GM23338 (cell line): ENCODE measurements around the gene ZBTB20. TPM values are rescaled to one million over a fixed set of nuclear protein-coding genes. Genes with fewer than 3 reads are reported as not detected.

ENCODE experiments used
- ATAC-seq: fragments of 200-7000 bp; cut with Tn5 transposase; 3 replicates; pipeline ENCODE4 v1.9.1; 2020
- DNase-seq: peaks from one replicate; pipeline ENCODE4 v3.0.0-alpha.2; 2015; ENCODE audit warnings: low spot score
- H2AFZ ChIP-seq: fragments of 200-600 bp; sonication (generic); 2 replicates; pipeline ENCODE4 v1.8.0; 2016; ENCODE audit warnings: antibody characterized with exemption, mild to moderate bottlenecking, moderate library complexity
- H3F3A ChIP-seq: fragments of 200-600 bp; sonication (generic); replicated peaks from 2 replicates; pipeline ENCODE4 v1.8.0; 2017; ENCODE audit warnings: antibody characterized with exemption, mixed run types, low read depth
- H3K27ac ChIP-seq: fragments of 200-600 bp; sonication (generic); 2 replicates; pipeline ENCODE4 v1.6.1; 2016; ENCODE audit warnings: low read depth
- H3K27me3 ChIP-seq: fragments of 200-600 bp; sonication (generic); 2 replicates; pipeline ENCODE4 v1.8.0; 2016; ENCODE audit warnings: mild to moderate bottlenecking, mixed run types, moderate library complexity; ENCODE audit not compliant: insufficient read depth
- H3K36me3 ChIP-seq: fragments of 200-600 bp; sonication (generic); 2 replicates; pipeline ENCODE4 v1.8.0; 2016; ENCODE audit warnings: mild to moderate bottlenecking; ENCODE audit not compliant: insufficient read depth
- H3K4me1 ChIP-seq: fragments of 200-600 bp; sonication (generic); 2 replicates; pipeline ENCODE4 v1.8.0; 2016; ENCODE audit warnings: mild to moderate bottlenecking, moderate library complexity; ENCODE audit not compliant: insufficient read depth
- H3K4me2 ChIP-seq: fragments of 200-600 bp; sonication (generic); 2 replicates; pipeline ENCODE4 v1.7.1; 2017; ENCODE audit warnings: mixed run types
- H3K4me3 ChIP-seq: fragments of 200-600 bp; sonication (generic); 2 replicates; pipeline ENCODE4 v1.6.1; 2016; ENCODE audit warnings: mixed run types
- H3K79me2 ChIP-seq: fragments of 200-600 bp; sonication (generic); replicated peaks from 2 replicates; pipeline ENCODE4 v1.8.0; 2017; ENCODE audit warnings: mild to moderate bottlenecking; ENCODE audit not compliant: insufficient read depth
- H3K9me2 ChIP-seq: fragments of 200-600 bp; sonication (generic); 2 replicates; pipeline ENCODE4 v1.8.0; 2017; ENCODE audit not compliant: insufficient read depth
- H4K20me1 ChIP-seq: fragments of 200-600 bp; sonication (generic); replicated peaks from 2 replicates; pipeline ENCODE4 v1.8.0; 2017; ENCODE audit warnings: mild to moderate bottlenecking; ENCODE audit not compliant: insufficient read depth
- H3K27ac Mint-ChIP-seq: 2 replicates; pipeline ENCODE4 v1.8.0; 2020; ENCODE audit warnings: inconsistent platforms, mild to moderate bottlenecking, moderate library complexity, mixed read lengths
- H3K27me3 Mint-ChIP-seq: 3 replicates; pipeline ENCODE4 v1.8.0; 2022; ENCODE audit warnings: low read depth, mild to moderate bottlenecking, moderate library complexity, mixed read lengths, inconsistent platforms; ENCODE audit not compliant: insufficient read depth, poor library complexity
- H3K36me3 Mint-ChIP-seq: 3 replicates; pipeline ENCODE4 v1.8.0; 2021; ENCODE audit warnings: low read depth, mild to moderate bottlenecking, inconsistent platforms, moderate library complexity, mixed read lengths
- H3K4me1 Mint-ChIP-seq: 3 replicates; pipeline ENCODE4 v1.8.0; 2020; ENCODE audit warnings: mild to moderate bottlenecking, inconsistent platforms, mixed read lengths
- H3K4me3 Mint-ChIP-seq: 3 replicates; pipeline ENCODE4 v1.8.0; 2021; ENCODE audit warnings: moderate library complexity, mild to moderate bottlenecking, inconsistent platforms, mixed read lengths
- H3K9me3 Mint-ChIP-seq: 3 replicates; pipeline ENCODE4 v1.8.0; 2020; ENCODE audit warnings: moderate library complexity, mild to moderate bottlenecking, inconsistent platforms, mixed read lengths
- CREB1 ChIP-seq: fragments of 250-450 bp; sonication (Bioruptor Pico); IDR thresholded peaks from 2 replicates; pipeline ENCODE4 v1.5.0; 2020; ENCODE audit warnings: low read depth, mild to moderate bottlenecking, moderate library complexity
- EZH2 ChIP-seq: fragments of 200-600 bp; sonication (generic); IDR thresholded peaks from one replicate; pipeline ENCODE4 v1.8.0; 2017; ENCODE audit warnings: antibody characterized with exemption, mild to moderate bottlenecking, low read depth; ENCODE audit not compliant: unreplicated experiment
- EZH2phosphoT487 ChIP-seq: fragments of 200-600 bp; sonication (generic); IDR thresholded peaks from one replicate; pipeline ENCODE4 v1.8.1; 2018; ENCODE audit warnings: antibody characterized with exemption; ENCODE audit not compliant: unreplicated experiment
- JUNB ChIP-seq: IDR thresholded peaks from one replicate; pipeline ENCODE4 v1.6.1; 2016; ENCODE audit warnings: antibody characterized with exemption; ENCODE audit not compliant: unreplicated experiment
- NANOG ChIP-seq: IDR thresholded peaks from 2 replicates; pipeline ENCODE4 v1.6.1; 2016; ENCODE audit warnings: antibody characterized with exemption, borderline replicate concordance
- STAT1 ChIP-seq: IDR thresholded peaks from one replicate; pipeline ENCODE4 v1.6.1; 2016; ENCODE audit warnings: antibody characterized with exemption; ENCODE audit not compliant: unreplicated experiment
- ZNF114 ChIP-seq: fragments of 250-450 bp; sonication (Bioruptor Pico); IDR thresholded peaks from 2 replicates; pipeline ENCODE4 v1.5.0; 2020; ENCODE audit warnings: mild to moderate bottlenecking, moderate library complexity
- ZNF331 ChIP-seq: fragments of 250-450 bp; sonication (Bioruptor Pico); IDR thresholded peaks from 2 replicates; pipeline ENCODE4 v1.5.0; 2020; ENCODE audit warnings: low read depth, mild to moderate bottlenecking, moderate library complexity
- polyA plus RNA-seq: library from polyadenylated mRNA; unstranded; fragments of >200 nt; fragmentation: Nextera tagmentation; extraction: Ambion mirVana; gene quantifications from 2 replicates; pipeline ENCODE4 v1.2.1, GENCODE V29; 2016
- total RNA-seq: library from RNA; depleted of rRNA; stranded (reverse); fragments of >200 nt; shearing (Covaris generic); gene quantifications from 2 replicates; pipeline ENCODE4 v1.2.3, GENCODE V29; 2014
- TF ChIP-seq, protein P1 (sequence below), 2 experiments: fragments of 200-600 bp in 1 of 2; sonication (generic) in 1 of 2; conservative IDR thresholded peaks; 2 replicates each; pipeline versions ENCODE4 v1.5.1 to v1.6.1; 2016 to 2017; ENCODE audit warnings: antibody characterized with exemption in 2 of 2, low read depth in 2 of 2, mild to moderate bottlenecking in 2 of 2, moderate library complexity in 1 of 2
- TF ChIP-seq, protein P2 (sequence below): IDR thresholded peaks from 2 replicates; pipeline ENCODE4 v1.6.1; 2016; ENCODE audit warnings: antibody characterized with exemption
- TF ChIP-seq, protein P3 (sequence below): IDR thresholded peaks from one replicate; pipeline ENCODE4 v1.6.1; 2018; ENCODE audit warnings: antibody characterized with exemption; ENCODE audit not compliant: unreplicated experiment

The ZBTB20 gene
- total and polyA plus RNA-seq, 2 experiments from 2014 or later: 2.0 to 3.3 TPM

DNA sequence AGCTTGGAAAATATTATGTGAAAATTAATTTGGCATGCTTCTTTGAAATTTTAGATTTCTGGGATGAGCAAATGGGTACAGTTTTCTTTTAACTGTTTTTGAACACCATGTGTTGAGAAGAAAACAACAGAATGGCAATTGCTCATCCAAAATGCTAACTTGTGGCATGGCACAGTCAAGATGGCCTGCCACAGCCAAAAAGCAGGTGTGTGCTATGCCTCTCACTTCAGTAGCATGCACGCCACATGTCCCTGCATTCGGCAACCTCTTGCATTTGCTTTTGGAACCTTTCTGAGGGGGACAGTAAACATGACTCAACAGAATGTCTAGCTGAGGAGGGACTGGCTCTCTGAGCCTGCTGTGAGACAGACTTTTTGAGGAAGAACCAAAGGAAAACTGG is 714.8 kb downstream of the ZBTB20 start:
- Mint-ChIP-seq H3K36me3 (no peaks in the 10 kb centered on the region), H3K27ac (no peak overlapping the region), H3K9me3 (no peaks in the 10 kb centered on the region), H3K27me3 (no peaks in the 10 kb centered on the region), H3K4me1 (peaks cover 15% of the 10 kb centered on the region), H3K4me3 (no peak overlapping the region)
- Histone ChIP-seq H3K9me2 (no peaks in the 10 kb centered on the region), H4K20me1 (no peaks in the 10 kb centered on the region), H3K27ac (no peak overlapping the region), H3K4me2 (no peak overlapping the region), H3F3A (no peaks in the 10 kb centered on the region), H2AFZ (0 out of 2 replicates have a peak overlapping the region, but pooled peaks have one; percentile 29), H3K4me1 (peaks cover 12% of the 10 kb centered on the region), H3K27me3 (no peaks in the 10 kb centered on the region), H3K4me3 (no peak overlapping the region), H3K79me2 (no peaks in the 10 kb centered on the region), H3K36me3 (no peaks in the 10 kb centered on the region)
- ATAC-seq: no peak
- no peak for DNase-seq
- TF ChIP-seq, protein P1, sequence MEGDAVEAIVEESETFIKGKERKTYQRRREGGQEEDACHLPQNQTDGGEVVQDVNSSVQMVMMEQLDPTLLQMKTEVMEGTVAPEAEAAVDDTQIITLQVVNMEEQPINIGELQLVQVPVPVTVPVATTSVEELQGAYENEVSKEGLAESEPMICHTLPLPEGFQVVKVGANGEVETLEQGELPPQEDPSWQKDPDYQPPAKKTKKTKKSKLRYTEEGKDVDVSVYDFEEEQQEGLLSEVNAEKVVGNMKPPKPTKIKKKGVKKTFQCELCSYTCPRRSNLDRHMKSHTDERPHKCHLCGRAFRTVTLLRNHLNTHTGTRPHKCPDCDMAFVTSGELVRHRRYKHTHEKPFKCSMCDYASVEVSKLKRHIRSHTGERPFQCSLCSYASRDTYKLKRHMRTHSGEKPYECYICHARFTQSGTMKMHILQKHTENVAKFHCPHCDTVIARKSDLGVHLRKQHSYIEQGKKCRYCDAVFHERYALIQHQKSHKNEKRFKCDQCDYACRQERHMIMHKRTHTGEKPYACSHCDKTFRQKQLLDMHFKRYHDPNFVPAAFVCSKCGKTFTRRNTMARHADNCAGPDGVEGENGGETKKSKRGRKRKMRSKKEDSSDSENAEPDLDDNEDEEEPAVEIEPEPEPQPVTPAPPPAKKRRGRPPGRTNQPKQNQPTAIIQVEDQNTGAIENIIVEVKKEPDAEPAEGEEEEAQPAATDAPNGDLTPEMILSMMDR (conservative IDR thresholded peaks at IDR 0.05; ENCODE audit: low read depth in 2 of 2): no peak
- TF ChIP-seq JUNB (no peak), EZH2 (no peak), CREB1 (CRISPR knock-in tag) (no peak), STAT1 (no peak), ZNF114 (no peak)
- TF ChIP-seq, protein P2, sequence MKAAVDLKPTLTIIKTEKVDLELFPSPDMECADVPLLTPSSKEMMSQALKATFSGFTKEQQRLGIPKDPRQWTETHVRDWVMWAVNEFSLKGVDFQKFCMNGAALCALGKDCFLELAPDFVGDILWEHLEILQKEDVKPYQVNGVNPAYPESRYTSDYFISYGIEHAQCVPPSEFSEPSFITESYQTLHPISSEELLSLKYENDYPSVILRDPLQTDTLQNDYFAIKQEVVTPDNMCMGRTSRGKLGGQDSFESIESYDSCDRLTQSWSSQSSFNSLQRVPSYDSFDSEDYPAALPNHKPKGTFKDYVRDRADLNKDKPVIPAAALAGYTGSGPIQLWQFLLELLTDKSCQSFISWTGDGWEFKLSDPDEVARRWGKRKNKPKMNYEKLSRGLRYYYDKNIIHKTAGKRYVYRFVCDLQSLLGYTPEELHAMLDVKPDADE: no peak

DNA sequence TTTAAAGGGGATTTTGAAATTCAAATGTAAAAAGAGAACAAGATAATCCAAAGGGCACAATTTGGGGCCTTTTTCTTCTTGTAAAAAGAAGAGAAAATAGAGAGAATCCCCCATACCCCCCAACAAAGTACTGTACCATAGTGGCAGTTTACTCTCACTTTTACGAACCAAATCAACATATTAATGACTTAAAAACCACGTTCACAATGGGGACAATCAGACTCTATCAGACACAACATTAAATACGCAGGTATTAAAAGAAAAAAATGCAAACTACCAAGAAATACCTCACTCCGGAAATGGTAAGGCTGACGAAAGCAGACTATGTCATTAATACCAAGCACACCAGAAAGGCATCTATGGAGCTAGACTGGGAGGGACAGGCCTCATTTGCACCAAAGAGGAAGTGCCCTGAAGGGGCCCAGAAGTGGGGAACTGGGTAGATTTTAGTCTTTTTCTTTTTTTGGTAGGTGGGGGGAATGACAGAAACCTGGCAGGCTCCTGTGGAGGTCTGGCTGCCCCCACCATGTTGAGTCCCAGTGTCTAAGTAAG is 719.0 kb downstream of the ZBTB20 start:
- H3K4me3 ChIP-seq: no peak overlapping the region
- H3K27me3 Mint-ChIP-seq: no peaks in the 10 kb centered on the region
- H3K4me3 Mint-ChIP-seq: no peak overlapping the region
- H3K27ac ChIP-seq: no peak overlapping the region; the same call in 1 of the 2 replicates
- H3F3A ChIP-seq: no peaks in the 10 kb centered on the region
- no peaks in the 10 kb centered on the region for H4K20me1 ChIP-seq
- no peak for ATAC-seq
- peak overlapping the region; percentile 72 for H2AFZ ChIP-seq
- H3K79me2 ChIP-seq: no peaks in the 10 kb centered on the region
- DNase-seq: no peak
- H3K4me2 ChIP-seq: peak overlapping the region; percentile 33
- H3K27me3 ChIP-seq: no peaks in the 10 kb centered on the region
- H3K27ac Mint-ChIP-seq: peak overlapping the region; percentile 70; the same call in 1 of the 2 replicates
- no peaks in the 10 kb centered on the region for H3K9me2 ChIP-seq
- H3K4me1 Mint-ChIP-seq: peaks cover 20% of the 10 kb centered on the region
- peaks cover 20% of the 10 kb centered on the region for H3K4me1 ChIP-seq
- peaks cover 4% of the 10 kb centered on the region; the same call in 1 of the 3 replicates for H3K36me3 Mint-ChIP-seq
- no peaks in the 10 kb centered on the region for H3K36me3 ChIP-seq
- H3K9me3 Mint-ChIP-seq: peaks cover 9% of the 10 kb centered on the region; the same call in 2 of the 3 replicates
- TF ChIP-seq CREB1 (CRISPR knock-in tag) (no peak), NANOG (no peak), ZNF331 (CRISPR knock-in tag) (no peak), EZH2phosphoT487 (no peak)
- TF ChIP-seq, protein P2: no peak
- TF ChIP-seq, protein P1 (conservative IDR thresholded peaks at IDR 0.05; ENCODE audit: low read depth in 2 of 2): no peak
- TF ChIP-seq, protein P3, sequence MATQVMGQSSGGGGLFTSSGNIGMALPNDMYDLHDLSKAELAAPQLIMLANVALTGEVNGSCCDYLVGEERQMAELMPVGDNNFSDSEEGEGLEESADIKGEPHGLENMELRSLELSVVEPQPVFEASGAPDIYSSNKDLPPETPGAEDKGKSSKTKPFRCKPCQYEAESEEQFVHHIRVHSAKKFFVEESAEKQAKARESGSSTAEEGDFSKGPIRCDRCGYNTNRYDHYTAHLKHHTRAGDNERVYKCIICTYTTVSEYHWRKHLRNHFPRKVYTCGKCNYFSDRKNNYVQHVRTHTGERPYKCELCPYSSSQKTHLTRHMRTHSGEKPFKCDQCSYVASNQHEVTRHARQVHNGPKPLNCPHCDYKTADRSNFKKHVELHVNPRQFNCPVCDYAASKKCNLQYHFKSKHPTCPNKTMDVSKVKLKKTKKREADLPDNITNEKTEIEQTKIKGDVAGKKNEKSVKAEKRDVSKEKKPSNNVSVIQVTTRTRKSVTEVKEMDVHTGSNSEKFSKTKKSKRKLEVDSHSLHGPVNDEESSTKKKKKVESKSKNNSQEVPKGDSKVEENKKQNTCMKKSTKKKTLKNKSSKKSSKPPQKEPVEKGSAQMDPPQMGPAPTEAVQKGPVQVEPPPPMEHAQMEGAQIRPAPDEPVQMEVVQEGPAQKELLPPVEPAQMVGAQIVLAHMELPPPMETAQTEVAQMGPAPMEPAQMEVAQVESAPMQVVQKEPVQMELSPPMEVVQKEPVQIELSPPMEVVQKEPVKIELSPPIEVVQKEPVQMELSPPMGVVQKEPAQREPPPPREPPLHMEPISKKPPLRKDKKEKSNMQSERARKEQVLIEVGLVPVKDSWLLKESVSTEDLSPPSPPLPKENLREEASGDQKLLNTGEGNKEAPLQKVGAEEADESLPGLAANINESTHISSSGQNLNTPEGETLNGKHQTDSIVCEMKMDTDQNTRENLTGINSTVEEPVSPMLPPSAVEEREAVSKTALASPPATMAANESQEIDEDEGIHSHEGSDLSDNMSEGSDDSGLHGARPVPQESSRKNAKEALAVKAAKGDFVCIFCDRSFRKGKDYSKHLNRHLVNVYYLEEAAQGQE: no peak
